Measurements from ENCODE around the gene GPR39. TPM values are rescaled to one million over a fixed set of nuclear protein-coding genes. Genes with fewer than 3 reads are reported as not detected.

Gene GPR39
- total RNA-seq, 2 experiments from 2014 or later = not detected

DNA sequence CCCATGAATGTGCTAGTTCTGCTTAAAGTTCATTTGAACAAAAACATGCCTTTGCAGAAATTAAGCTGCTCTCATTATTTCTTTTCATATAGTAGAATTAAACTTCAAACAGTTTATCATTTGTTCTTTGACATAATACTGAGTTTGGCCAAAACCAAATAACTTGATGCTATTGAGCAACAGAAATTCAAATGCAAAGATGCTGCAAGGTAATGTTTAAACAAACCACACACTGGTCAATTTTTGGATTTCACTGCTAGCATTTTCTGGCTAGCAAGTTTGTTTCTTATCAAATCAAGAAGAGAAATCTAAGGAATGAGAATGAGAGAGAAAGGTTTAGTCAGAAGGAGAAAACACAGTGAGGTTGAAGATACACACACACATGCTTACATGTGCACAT lies 173.4 kb downstream of the GPR39 start:
- Mint-ChIP-seq H3K36me3 (no peaks in the 10 kb centered on the region), H3K9me3 (no peaks in the 10 kb centered on the region), H3K4me1 (ENCODE audit: low read depth) (no peaks in the 10 kb centered on the region), H3K27ac (no peak overlapping the region), H3K27me3 (no peaks in the 10 kb centered on the region), H3K4me3 (no peak overlapping the region)
- intact Hi-C loops (cut with micrococcal nuclease) = no loop called here
- CTCF ChIA-PET = no interaction called here
- POLR2A ChIA-PET = no interaction called here
- DNase-seq = no peak

DNA sequence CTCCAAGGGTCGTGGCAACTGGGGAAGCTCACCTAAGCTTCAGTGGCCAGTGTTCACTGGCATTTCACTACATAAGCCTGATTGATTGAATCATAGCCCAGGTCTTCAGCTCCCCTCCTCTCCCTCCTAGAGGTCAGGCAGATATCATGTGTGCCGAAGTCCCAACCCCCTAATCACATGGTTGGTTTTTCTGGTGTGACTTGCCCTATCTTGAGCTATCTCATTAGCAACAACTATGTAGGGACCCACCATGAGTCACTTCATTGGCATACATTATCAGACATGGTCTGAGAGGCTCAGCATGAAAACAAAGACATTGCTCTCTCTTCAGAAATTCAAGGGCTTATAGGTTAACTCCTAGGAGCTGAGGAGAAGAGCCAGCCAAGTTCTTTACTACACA lies 176.6 kb downstream of the GPR39 start:
- Mint-ChIP-seq H3K9me3 (no peaks in the 10 kb centered on the region), H3K4me1 (ENCODE audit: low read depth) (no peaks in the 10 kb centered on the region), H3K36me3 (no peaks in the 10 kb centered on the region), H3K4me3 (no peak overlapping the region), H3K27ac (no peak overlapping the region), H3K27me3 (no peaks in the 10 kb centered on the region)
- ChIA-PET POLR2A (no interaction called here), CTCF (no interaction called here)
- intact Hi-C loops (cut with micrococcal nuclease) = no loop called here
- no peak for DNase-seq

DNA sequence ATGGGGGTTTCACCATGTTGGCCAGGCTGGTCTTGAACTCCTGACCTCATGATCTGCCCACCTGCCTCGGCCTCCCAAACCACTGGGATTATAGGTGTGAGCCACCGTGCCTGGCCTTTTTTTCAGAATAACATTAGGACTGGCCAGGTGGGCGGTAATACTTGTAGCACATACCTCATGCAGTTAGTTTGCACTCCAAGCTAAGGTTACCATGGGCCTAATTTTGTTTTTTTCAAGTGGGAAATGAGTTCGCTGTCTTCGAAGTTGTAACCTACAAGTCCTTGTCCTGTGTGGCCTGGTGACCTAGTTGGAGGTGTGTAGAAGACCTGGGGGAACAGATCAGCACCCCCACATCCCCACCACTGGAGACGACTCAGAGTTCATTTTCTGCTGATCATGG lies 178.6 kb downstream of the GPR39 start:
- no peak for DNase-seq
- H3K4me3 Mint-ChIP-seq = no peak overlapping the region
- intact Hi-C loops (cut with micrococcal nuclease) = no loop called here
- ChIA-PET CTCF (no interaction called here), POLR2A (no interaction called here)
- peaks cover 3% of the 10 kb centered on the region for H3K27me3 Mint-ChIP-seq
- H3K36me3 Mint-ChIP-seq = no peaks in the 10 kb centered on the region
- H3K4me1 Mint-ChIP-seq (ENCODE audit: low read depth) = no peaks in the 10 kb centered on the region
- no peak overlapping the region for H3K27ac Mint-ChIP-seq
- H3K9me3 Mint-ChIP-seq = peaks cover 2% of the 10 kb centered on the region

DNA sequence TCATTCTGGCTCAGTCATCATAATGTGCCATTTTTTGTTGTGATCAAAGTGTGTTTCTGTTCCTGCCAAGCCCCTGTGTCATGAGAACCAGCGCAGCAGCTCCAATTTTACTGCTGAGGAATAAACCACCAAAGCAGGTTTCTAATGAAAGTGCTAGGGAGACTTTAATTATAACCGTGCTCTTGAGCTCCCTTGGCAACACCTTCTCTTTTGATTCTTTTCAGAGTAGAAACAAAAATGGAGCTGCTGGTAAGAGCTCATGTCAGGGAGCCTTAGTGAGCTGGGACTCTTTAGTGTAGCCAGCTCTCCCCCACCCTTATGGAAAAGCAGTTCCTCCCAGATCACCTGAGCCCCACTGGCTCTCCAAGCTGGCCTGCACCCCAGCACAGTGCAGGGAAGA lies 179.1 kb downstream of the GPR39 start:
- H3K27ac Mint-ChIP-seq = no peak overlapping the region
- CTCF ChIA-PET = no interaction called here

DNA sequence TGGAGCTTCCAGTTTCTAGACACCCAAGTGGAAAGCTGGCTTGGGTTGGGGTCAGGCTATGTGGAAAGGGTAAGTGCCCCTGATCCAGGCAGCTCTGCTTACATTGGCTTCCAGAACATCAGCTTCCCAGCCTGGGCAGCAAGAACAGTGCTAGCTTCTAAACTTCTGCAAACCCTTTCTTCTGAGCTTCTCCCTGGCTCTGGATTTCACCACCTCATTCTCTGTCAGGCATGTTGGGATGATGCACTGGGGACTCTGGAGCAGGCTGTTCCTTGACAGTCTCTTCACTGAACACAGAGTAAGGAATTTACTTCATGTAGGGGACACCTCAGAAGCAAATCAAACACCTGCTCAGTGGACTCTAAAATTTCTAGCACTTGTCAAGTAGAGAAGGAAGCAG lies 180.6 kb downstream of the GPR39 start:
- POLR2A ChIA-PET = no interaction called here
- Mint-ChIP-seq H3K4me1 (ENCODE audit: low read depth) (no peaks in the 10 kb centered on the region), H3K27ac (no peak overlapping the region), H3K27me3 (peaks cover 3% of the 10 kb centered on the region), H3K9me3 (peaks cover 2% of the 10 kb centered on the region), H3K36me3 (no peaks in the 10 kb centered on the region), H3K4me3 (no peak overlapping the region)
- CTCF ChIA-PET = no interaction called here
- intact Hi-C loops (cut with micrococcal nuclease) = no loop called here
- DNase-seq = no peak

More for the DNA sequence above, 179.1 kb downstream of the GPR39 start:
- intact Hi-C loops (cut with micrococcal nuclease) = no loop called here
- no peaks in the 10 kb centered on the region for H3K36me3 Mint-ChIP-seq
- no peak overlapping the region for H3K4me3 Mint-ChIP-seq
- POLR2A ChIA-PET = no interaction called here
- H3K9me3 Mint-ChIP-seq = peaks cover 2% of the 10 kb centered on the region
- no peaks in the 10 kb centered on the region for H3K4me1 Mint-ChIP-seq (ENCODE audit: low read depth)
- H3K27me3 Mint-ChIP-seq = peaks cover 3% of the 10 kb centered on the region
- DNase-seq = no peak

DNA sequence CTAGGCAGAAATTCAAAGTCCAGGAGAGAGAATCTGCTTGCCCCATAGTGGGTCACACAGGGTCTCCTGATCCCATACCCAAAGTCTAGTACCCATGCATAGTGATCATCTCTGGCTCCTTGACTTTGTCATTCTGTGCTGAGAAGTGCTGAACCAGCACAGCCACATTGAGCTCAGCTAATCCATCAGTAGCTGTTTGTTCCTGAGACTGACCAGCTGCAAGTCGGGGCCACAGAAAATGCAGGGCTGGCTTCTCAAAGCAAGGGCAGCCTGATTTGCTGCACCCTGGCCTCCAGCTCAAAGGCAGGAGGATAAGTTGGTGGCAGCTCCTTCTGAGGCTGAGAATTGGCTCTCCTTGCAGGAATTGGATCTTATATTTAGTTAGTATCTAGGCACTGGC lies 181.2 kb downstream of the GPR39 start:
- no peaks in the 10 kb centered on the region for H3K4me1 Mint-ChIP-seq (ENCODE audit: low read depth)
- H3K4me3 Mint-ChIP-seq = no peak overlapping the region
- intact Hi-C loops (cut with micrococcal nuclease) = no loop called here
- H3K27me3 Mint-ChIP-seq = peaks cover 3% of the 10 kb centered on the region
- peaks cover 2% of the 10 kb centered on the region for H3K9me3 Mint-ChIP-seq
- ChIA-PET CTCF (no interaction called here), POLR2A (no interaction called here)
- H3K36me3 Mint-ChIP-seq = no peaks in the 10 kb centered on the region
- no peak for DNase-seq
- H3K27ac Mint-ChIP-seq = no peak overlapping the region

DNA sequence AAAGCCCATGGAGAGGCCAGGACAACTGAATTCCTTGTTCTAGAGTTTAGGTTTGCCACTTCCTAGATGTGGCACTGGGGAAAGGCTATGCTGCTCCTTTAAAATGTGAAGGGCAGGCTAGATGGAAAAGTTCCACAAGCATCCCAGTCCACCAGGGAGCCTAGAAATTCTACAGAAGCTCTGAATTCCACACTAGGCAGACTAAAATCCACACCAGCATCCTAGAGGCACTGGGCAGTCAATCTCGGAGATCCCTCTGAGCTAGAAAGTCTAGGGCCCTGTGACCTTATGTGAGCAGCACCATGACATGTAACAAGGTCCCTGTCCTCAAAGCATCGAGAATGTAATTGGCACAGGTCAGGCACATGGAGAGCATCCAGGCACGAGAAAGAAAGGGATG lies 181.9 kb downstream of the GPR39 start:
- peaks cover 3% of the 10 kb centered on the region for H3K27me3 Mint-ChIP-seq
- H3K4me1 Mint-ChIP-seq (ENCODE audit: low read depth) = no peaks in the 10 kb centered on the region
- no peak overlapping the region for H3K27ac Mint-ChIP-seq
- intact Hi-C loops (cut with micrococcal nuclease) = no loop called here
- H3K9me3 Mint-ChIP-seq = peaks cover 2% of the 10 kb centered on the region
- ChIA-PET POLR2A (no interaction called here), CTCF (no interaction called here)
- no peaks in the 10 kb centered on the region for H3K36me3 Mint-ChIP-seq
- no peak overlapping the region for H3K4me3 Mint-ChIP-seq
- DNase-seq = no peak

DNA sequence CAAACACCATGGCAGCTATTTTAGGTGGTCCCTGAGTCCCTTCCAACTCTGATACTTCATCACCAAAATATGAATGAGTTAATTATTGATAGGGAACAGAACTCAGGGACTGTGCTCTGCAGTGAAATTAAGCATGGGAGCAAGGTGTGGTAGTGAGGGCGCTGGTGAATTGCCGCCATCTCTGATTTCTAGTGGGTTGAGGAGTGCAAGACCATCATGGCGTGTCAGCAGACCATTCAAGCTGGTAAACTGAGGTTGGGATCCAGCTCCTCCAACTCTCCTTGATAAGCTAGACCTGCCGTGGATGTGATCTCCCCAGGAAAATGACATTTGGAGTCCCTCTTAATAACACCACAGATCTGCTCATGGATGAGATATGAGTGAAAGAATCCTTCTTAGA lies 183.0 kb downstream of the GPR39 start:
- Mint-ChIP-seq H3K4me1 (ENCODE audit: low read depth) (no peaks in the 10 kb centered on the region), H3K36me3 (no peaks in the 10 kb centered on the region)
- intact Hi-C loops (cut with micrococcal nuclease) = no loop called here

DNA sequence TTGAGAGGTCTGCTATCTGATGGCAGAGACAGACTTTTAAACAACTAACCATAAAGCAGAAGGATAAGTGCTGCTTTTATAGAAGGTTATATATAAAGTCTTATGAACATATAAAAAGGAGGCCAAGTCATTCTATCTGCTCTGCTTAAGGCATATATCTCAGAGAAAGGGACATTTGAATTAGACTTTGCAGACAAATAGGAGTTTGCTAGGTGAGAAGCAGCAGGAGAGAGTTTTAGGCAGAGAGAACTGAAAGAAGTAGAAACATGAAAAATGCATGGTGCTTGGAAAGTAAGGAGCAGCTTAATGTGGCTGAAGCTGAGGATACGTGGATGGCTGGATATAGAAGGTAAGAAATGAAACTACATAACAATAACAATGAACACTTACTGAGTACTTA lies 188.0 kb downstream of the GPR39 start:
- Mint-ChIP-seq H3K4me3 (no peak overlapping the region), H3K36me3 (no peaks in the 10 kb centered on the region), H3K27me3 (no peaks in the 10 kb centered on the region), H3K9me3 (no peaks in the 10 kb centered on the region), H3K27ac (no peak overlapping the region), H3K4me1 (ENCODE audit: low read depth) (no peaks in the 10 kb centered on the region)
- POLR2A ChIA-PET = no interaction called here
- CTCF ChIA-PET = no interaction called here
- intact Hi-C loops (cut with micrococcal nuclease) = no loop called here
- DNase-seq = no peak

More for the DNA sequence above, 183.0 kb downstream of the GPR39 start:
- H3K9me3 Mint-ChIP-seq = peaks cover 2% of the 10 kb centered on the region
- H3K27ac Mint-ChIP-seq = no peak overlapping the region
- H3K27me3 Mint-ChIP-seq = peaks cover 3% of the 10 kb centered on the region
- ChIA-PET CTCF (no interaction called here), POLR2A (no interaction called here)
- no peak for DNase-seq
- no peak overlapping the region for H3K4me3 Mint-ChIP-seq

DNA sequence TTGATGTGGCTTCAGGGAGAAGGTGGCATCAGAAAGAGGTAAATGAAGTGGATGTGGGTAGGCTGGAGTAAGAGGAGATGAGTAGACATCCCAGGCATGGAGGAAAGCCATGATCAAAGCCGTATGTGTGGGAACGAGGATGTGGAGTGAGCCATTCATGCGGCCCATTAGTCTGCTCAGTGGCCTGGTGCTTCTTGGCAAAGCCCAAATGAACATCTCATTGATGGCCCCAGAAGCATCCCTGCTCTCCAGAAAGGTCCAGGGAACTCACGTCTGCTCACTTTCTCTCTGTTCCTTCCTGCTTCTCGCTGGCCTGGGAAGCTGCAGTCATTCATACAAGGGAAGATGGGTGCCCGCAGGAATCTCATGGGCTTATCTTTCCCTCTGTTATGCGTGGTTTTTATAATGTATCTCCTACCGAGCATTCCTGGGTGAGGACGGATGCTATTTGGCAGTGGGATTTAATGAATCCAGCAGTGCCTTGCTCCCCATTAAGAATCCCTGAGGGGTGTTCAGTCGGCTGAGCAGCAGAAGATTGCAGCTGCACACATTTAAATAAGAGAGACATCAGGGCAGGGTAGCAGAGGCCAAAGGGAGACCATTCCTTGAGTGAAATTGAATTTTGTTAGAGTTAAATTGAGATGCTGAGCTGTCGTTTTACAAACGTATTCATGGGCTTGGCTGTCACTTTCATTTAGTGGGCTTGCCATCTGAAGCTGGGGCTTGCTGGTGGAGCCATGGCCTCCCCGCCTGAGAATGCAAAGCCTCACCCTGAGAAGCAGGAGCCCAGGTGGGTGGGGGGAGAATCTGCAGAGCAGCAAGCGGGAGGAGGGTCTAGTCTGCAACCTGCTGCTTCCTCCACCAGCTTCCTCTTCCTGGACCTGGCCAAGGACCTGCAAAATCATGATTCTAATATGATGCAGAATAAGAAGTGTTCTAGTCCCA lies 188.9 kb downstream of the GPR39 start:
- H3K36me3 Mint-ChIP-seq = no peaks in the 10 kb centered on the region
- no peak overlapping the region for H3K4me3 Mint-ChIP-seq
- H3K9me3 Mint-ChIP-seq = no peaks in the 10 kb centered on the region
- no peak overlapping the region for H3K27ac Mint-ChIP-seq
- intact Hi-C loops (cut with micrococcal nuclease) = no loop called here
- H3K27me3 Mint-ChIP-seq = no peaks in the 10 kb centered on the region
- H3K4me1 Mint-ChIP-seq (ENCODE audit: low read depth) = no peaks in the 10 kb centered on the region
- no peak for DNase-seq
- POLR2A ChIA-PET = no interaction called here
- CTCF ChIA-PET = no interaction called here

DNA sequence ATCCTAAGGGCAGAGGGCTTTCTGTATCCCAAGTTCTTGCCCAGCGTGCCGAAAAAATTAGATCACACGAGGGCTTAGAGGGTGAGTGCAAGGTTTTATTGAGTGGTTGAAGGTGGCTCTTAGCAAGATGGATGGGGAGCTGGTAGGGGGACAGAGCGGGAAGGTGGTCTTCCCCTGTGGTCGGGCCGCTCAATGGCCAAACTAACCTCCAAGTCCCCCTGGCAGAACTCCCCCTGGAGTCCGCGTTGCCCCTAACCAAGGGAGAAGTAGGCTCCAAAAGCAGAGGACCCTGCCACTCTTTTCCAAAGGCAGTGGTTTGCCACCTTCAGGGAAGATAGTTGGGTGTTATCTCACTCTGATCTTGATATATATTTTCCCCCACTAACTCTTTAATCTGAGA lies 190.0 kb downstream of the GPR39 start:
- POLR2A ChIA-PET = no interaction called here
- CTCF ChIA-PET = no interaction called here
- Mint-ChIP-seq H3K4me3 (no peak overlapping the region), H3K9me3 (no peaks in the 10 kb centered on the region), H3K27me3 (no peaks in the 10 kb centered on the region), H3K27ac (no peak overlapping the region), H3K36me3 (no peaks in the 10 kb centered on the region), H3K4me1 (ENCODE audit: low read depth) (no peaks in the 10 kb centered on the region)
- intact Hi-C loops (cut with micrococcal nuclease) = no loop called here
- no peak for DNase-seq

DNA sequence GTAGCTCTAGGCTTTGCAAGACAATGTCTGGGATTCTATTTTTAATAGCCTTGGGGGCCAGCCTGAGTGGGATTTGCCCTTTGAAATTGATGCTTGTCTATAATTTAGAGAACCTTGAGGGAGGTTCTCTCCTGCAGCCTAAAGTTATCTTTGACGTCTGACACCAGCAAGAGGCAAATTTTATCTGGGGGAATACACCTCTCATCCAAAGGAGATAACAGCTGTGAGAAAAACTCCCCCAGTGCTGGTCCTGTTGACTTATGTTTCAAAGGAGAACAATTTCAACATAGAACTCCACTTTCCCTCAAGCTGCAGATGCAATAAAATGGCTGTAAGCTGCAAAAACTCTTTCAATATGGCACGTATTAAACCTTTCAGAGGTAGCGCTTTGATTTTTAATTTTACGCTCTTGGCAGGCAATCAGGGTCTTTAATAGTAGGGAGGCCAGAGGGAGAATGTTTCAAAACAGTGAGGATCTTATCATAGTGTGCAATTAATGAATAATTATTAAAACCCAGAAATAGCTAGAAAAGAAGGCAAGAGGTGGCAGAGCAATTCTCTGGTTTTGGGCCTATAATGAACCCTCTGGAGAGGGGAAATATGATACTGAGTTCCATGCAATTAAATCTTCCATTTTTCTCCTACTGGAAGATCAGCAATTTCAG lies 191.0 kb downstream of the GPR39 start:
- H3K27ac Mint-ChIP-seq = no peak overlapping the region
- POLR2A ChIA-PET = no interaction called here
- CTCF ChIA-PET = no interaction called here
- H3K9me3 Mint-ChIP-seq = no peaks in the 10 kb centered on the region
- H3K27me3 Mint-ChIP-seq = no peaks in the 10 kb centered on the region
- no peak overlapping the region for H3K4me3 Mint-ChIP-seq
- H3K36me3 Mint-ChIP-seq = no peaks in the 10 kb centered on the region
- no peaks in the 10 kb centered on the region for H3K4me1 Mint-ChIP-seq (ENCODE audit: low read depth)
- DNase-seq = no peak
- intact Hi-C loops (cut with micrococcal nuclease) = no loop called here

DNA sequence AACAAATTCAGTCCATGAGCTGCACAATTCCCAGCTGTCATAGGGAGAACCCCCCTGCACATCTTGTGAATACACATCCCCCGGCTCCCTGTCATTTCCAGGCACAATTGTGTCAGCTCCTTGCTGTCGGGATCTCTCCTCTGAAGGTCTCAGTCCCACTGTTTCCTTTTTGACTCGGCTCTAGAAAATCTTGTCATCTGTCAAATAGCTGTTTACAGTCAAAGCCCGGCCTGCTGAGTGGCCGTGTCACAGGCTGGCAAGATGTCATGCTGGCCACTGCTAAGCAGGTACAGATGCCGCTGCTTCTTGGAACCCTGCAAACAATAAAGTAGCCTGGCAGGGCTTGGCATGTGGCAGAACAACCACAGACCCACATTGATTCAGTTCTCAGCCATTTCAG lies 191.7 kb downstream of the GPR39 start:
- DNase-seq = no peak
- H3K27ac Mint-ChIP-seq = no peak overlapping the region
- H3K36me3 Mint-ChIP-seq = no peaks in the 10 kb centered on the region
- CTCF ChIA-PET = no interaction called here
- no peaks in the 10 kb centered on the region for H3K4me1 Mint-ChIP-seq (ENCODE audit: low read depth)
- no peak overlapping the region for H3K4me3 Mint-ChIP-seq
- intact Hi-C loops (cut with micrococcal nuclease) = no loop called here
- no peaks in the 10 kb centered on the region for H3K27me3 Mint-ChIP-seq
- no peaks in the 10 kb centered on the region for H3K9me3 Mint-ChIP-seq
- POLR2A ChIA-PET = no interaction called here

All from activated CD4-positive, alpha-beta memory T cell treated with anti-CD3 and anti-CD28 coated beads for 36 hours (primary cell).